ENCODE measurements around the gene SMIM32.

SMIM32 gene

GRCh38 chr5:136236479-136237083 lies 43.6 kb upstream of the SMIM32 start:
- Histone ChIP-seq H4K20me1 (ENCODE audit: insufficient read depth) (no peaks in the 10 kb centered on the region), H2AFZ (ENCODE audit: low read depth) (no peak overlapping the region), H3K27me3 (ENCODE audit: insufficient read depth, low read depth) (no peaks in the 10 kb centered on the region), H3K4me3 (IDR thresholded peaks at IDR 0.05; ENCODE audit: insufficient read depth, low read depth, low read length) (no peak overlapping the region), H3K27ac (no peak overlapping the region), H3K4me1 (ENCODE audit: low read depth, poor library complexity, severe bottlenecking) (no peaks in the 10 kb centered on the region), H3K9ac (no peak overlapping the region), H3K79me2 (ENCODE audit: insufficient read depth, low read depth) (no peaks in the 10 kb centered on the region), H3K36me3 (ENCODE audit: insufficient read depth) (no peaks in the 10 kb centered on the region), H3K4me2 (no peak overlapping the region)
- no peak for TF ChIP-seq CTCF (conservative IDR thresholded peaks at IDR 0.05; ENCODE audit: low read depth, low read length)

GRCh38 chr5:136235321-136235720 lies 42.4 kb upstream of the SMIM32 start:
- Histone ChIP-seq H3K9ac (no peak overlapping the region), H3K4me2 (no peak overlapping the region), H3K4me3 (IDR thresholded peaks at IDR 0.05; ENCODE audit: insufficient read depth, low read depth, low read length) (no peak overlapping the region), H3K79me2 (ENCODE audit: insufficient read depth, low read depth) (no peaks in the 10 kb centered on the region), H3K27ac (no peak overlapping the region), H2AFZ (ENCODE audit: low read depth) (no peak overlapping the region), H3K4me1 (ENCODE audit: low read depth, poor library complexity, severe bottlenecking) (no peaks in the 10 kb centered on the region), H3K36me3 (ENCODE audit: insufficient read depth) (no peaks in the 10 kb centered on the region), H3K27me3 (ENCODE audit: insufficient read depth, low read depth) (no peaks in the 10 kb centered on the region), H4K20me1 (ENCODE audit: insufficient read depth) (no peaks in the 10 kb centered on the region)
- no peak for TF ChIP-seq CTCF (conservative IDR thresholded peaks at IDR 0.05; ENCODE audit: low read depth, low read length)

- Histone ChIP-seq H3K4me2 (no peak overlapping the region), H4K20me1 (ENCODE audit: insufficient read depth) (no peaks in the 10 kb centered on the region), H3K4me1 (ENCODE audit: low read depth, poor library complexity, severe bottlenecking) (no peaks in the 10 kb centered on the region), H3K36me3 (ENCODE audit: insufficient read depth) (no peaks in the 10 kb centered on the region), H3K27me3 (ENCODE audit: insufficient read depth, low read depth) (no peaks in the 10 kb centered on the region), H3K27ac (no peak overlapping the region), H3K79me2 (ENCODE audit: insufficient read depth, low read depth) (no peaks in the 10 kb centered on the region), H2AFZ (ENCODE audit: low read depth) (no peak overlapping the region), H3K4me3 (IDR thresholded peaks at IDR 0.05; ENCODE audit: insufficient read depth, low read depth, low read length) (no peak overlapping the region), H3K9ac (no peak overlapping the region)
- TF ChIP-seq CTCF (conservative IDR thresholded peaks at IDR 0.05; ENCODE audit: low read depth, low read length): no peak
Observed at GRCh38 chr5:136232316-136232715, 39.4 kb upstream of the SMIM32 start.

- Histone ChIP-seq H2AFZ (ENCODE audit: low read depth) (no peak overlapping the region), H3K4me2 (no peak overlapping the region), H3K27me3 (ENCODE audit: insufficient read depth, low read depth) (no peaks in the 10 kb centered on the region), H3K4me1 (ENCODE audit: low read depth, poor library complexity, severe bottlenecking) (no peaks in the 10 kb centered on the region), H4K20me1 (ENCODE audit: insufficient read depth) (no peaks in the 10 kb centered on the region), H3K27ac (no peak overlapping the region), H3K79me2 (ENCODE audit: insufficient read depth, low read depth) (no peaks in the 10 kb centered on the region), H3K4me3 (IDR thresholded peaks at IDR 0.05; ENCODE audit: insufficient read depth, low read depth, low read length) (no peak overlapping the region), H3K36me3 (ENCODE audit: insufficient read depth) (no peaks in the 10 kb centered on the region), H3K9ac (no peak overlapping the region)
- no peak for TF ChIP-seq CTCF (conservative IDR thresholded peaks at IDR 0.05; ENCODE audit: low read depth, low read length)
Observed at GRCh38 chr5:136230176-136230575, 37.2 kb upstream of the SMIM32 start.

Measured in KMS-11 (cell line).